ENCODE results near the gene NFIB.
A peak's percentile ranks its signal among the peaks of the same experiment; 100 is the strongest.

The NFIB gene

GRCh38 chr9:14320271-14321181 is 6.6 kb upstream of the NFIB start:
- FAIRE-seq (peak; percentile 70), DNase-seq (ENCODE audit: insufficient read length, low spot score) (no peak)
- TF ChIP-seq, protein P1, sequence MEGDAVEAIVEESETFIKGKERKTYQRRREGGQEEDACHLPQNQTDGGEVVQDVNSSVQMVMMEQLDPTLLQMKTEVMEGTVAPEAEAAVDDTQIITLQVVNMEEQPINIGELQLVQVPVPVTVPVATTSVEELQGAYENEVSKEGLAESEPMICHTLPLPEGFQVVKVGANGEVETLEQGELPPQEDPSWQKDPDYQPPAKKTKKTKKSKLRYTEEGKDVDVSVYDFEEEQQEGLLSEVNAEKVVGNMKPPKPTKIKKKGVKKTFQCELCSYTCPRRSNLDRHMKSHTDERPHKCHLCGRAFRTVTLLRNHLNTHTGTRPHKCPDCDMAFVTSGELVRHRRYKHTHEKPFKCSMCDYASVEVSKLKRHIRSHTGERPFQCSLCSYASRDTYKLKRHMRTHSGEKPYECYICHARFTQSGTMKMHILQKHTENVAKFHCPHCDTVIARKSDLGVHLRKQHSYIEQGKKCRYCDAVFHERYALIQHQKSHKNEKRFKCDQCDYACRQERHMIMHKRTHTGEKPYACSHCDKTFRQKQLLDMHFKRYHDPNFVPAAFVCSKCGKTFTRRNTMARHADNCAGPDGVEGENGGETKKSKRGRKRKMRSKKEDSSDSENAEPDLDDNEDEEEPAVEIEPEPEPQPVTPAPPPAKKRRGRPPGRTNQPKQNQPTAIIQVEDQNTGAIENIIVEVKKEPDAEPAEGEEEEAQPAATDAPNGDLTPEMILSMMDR (IDR thresholded peaks at IDR 0.05; ENCODE audit: insufficient read depth, missing control alignments), result no peak

GRCh38 chr9:14318934-14319580 is 5.1 kb upstream of the NFIB start:
- DNase-seq (ENCODE audit: insufficient read length, low spot score) (no peak), FAIRE-seq (peak; percentile 61)
- TF ChIP-seq, protein P1 (IDR thresholded peaks at IDR 0.05; ENCODE audit: insufficient read depth, missing control alignments), result no peak

- DNase-seq (ENCODE audit: insufficient read length, low spot score) (no peak), FAIRE-seq (no peak)
- TF ChIP-seq, protein P1 (IDR thresholded peaks at IDR 0.05; ENCODE audit: insufficient read depth, missing control alignments), result no peak
Observed at GRCh38 chr9:14318361-14318760, 4.4 kb upstream of the NFIB start.

DNA sequence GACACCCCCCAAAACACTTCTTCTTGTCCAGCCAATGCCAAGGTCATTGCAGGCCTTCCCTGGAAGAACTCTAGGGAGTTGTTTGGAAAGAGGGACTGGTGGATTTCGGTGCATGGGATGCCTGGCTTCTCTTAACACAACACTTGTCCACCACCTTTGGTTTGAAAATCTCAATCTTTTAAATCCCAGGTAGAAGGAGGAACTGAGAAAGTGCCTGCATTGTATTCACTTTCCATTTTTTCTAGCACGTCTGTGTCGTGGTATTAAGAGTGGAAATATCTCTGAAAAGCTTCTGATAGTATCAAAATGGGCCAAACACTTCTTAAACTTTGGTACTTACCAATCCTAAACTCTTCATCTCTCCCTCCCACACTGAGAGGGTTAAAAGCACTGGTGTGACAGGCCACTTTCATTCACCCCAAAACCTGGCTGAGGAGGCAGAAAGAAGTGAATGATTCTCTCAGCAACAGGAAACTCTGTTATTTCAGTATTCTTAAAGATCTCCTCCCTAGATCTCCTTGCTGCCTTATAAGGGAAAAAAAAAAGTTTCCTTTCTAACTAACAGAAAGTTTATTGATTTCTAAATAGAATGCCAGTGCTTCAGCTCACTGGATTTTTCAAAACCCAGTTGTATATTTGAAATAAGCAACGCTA is 3.9 kb upstream of the NFIB start:
- FAIRE-seq (no peak), DNase-seq (ENCODE audit: insufficient read length, low spot score) (no peak)
- TF ChIP-seq, protein P1 (IDR thresholded peaks at IDR 0.05; ENCODE audit: insufficient read depth, missing control alignments), result no peak

- no peak for DNase-seq (ENCODE audit: insufficient read length, low spot score)
- TF ChIP-seq, protein P1 (IDR thresholded peaks at IDR 0.05; ENCODE audit: insufficient read depth, missing control alignments), result no peak
- FAIRE-seq, result no peak
Observed at GRCh38 chr9:14316602-14317300, 2.8 kb upstream of the NFIB start.

DNA sequence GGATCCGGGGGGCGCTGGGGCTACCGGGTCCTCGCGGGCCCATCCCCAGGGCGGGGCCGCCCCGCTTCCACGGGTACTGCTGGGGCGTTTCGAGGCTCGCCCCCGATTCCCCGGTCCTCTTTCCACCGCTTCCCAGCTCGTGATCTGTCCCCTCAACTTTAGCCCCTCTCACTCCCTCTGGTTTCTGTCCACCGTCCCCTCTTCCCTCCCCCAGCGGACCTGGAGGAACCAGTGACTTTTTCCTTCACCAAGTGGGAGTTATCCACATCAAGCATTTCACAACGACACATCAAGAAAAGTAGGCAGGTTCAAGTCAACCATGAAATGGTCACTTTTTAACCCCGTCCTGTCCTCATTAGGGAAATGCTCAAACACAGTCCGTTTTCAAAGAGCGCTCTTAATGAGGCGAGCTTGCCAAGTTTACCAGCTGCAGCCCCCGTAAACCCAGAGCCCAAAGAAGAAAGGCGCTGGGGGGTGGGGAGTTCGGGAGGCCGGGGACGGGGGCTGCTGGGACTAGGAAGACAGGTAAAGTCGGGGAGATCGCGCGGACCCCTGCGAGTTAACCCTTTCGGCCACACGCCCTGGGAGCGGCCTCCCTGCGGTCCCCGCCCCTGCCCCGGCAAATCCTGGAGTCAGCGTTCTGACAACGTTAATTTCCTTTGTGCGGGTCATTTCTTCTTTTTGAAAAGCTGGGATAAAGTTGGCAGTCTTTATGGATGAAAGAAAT is 2.1 kb upstream of the NFIB start:
- no peak for DNase-seq (ENCODE audit: insufficient read length, low spot score)
- no peak for FAIRE-seq
- TF ChIP-seq, protein P1 (IDR thresholded peaks at IDR 0.05; ENCODE audit: insufficient read depth, missing control alignments), result no peak

All from D721Med (cell line).